Astrocyte of the spinal cord (primary cell): ENCODE measurements around the gene PDE6G.
"Not testable (repeated sequence)": the region's sequence is repeated elsewhere in the genome, so short reads cannot be mapped to it uniquely, and the experiment has no call there.

Experiments
- DNase-seq: peaks from one replicate; pipeline ENCODE4 v3.0.0; 2011; ENCODE audit warnings: low read depth, low spot score
- H3K4me3 ChIP-seq: 2 replicates; pipeline ENCODE4 v1.5.1; 2011; ENCODE audit warnings: low read depth, mild to moderate bottlenecking, low read length, moderate library complexity
- in situ Hi-C: cut with HindIII; loops from 2 replicates; pipeline ENCODE4 v1.10.0; 2017; ENCODE audit warnings: low sequenced_read_pairs
- TF ChIP-seq, protein P1 (sequence below): IDR thresholded peaks from 2 replicates; pipeline ENCODE4 v1.5.1; 2012; ENCODE audit warnings: low read depth, mild to moderate bottlenecking, low read length, inconsistent platforms

The PDE6G gene

DNA sequence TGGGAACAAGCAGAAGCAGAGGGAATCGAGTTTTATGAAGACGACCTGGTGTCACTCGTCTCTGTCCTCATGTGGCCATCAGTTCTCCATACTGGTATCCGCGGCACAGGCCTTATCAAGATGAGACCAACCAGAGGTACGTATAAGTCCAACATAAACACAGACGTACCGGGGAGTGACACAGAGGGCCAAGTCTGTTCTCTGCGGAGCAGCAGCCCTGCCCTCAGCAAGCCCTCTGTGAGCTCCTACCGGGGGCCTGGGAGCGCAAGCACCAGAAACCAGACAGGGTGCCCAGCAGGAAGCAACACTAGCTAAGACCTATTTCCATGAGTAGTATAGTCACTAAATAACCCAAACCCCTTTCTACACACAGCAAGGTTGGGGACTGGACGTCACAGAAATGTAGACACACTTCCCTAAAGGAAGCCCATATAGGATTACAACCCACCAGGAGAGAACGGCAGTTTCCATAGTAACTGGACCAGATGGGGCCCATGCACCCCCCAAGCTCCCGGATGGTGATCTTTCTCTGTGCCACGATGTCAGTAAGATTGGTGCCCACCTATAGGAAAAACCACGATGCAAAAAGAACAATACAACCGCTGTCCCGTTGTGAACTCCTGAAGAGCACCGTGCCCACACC, 26.3 kb upstream of the PDE6G start:
- peak overlapping the region; percentile 94 for H3K4me3 ChIP-seq
- DNase-seq, result peak; percentile 16
- TF ChIP-seq, protein P1, sequence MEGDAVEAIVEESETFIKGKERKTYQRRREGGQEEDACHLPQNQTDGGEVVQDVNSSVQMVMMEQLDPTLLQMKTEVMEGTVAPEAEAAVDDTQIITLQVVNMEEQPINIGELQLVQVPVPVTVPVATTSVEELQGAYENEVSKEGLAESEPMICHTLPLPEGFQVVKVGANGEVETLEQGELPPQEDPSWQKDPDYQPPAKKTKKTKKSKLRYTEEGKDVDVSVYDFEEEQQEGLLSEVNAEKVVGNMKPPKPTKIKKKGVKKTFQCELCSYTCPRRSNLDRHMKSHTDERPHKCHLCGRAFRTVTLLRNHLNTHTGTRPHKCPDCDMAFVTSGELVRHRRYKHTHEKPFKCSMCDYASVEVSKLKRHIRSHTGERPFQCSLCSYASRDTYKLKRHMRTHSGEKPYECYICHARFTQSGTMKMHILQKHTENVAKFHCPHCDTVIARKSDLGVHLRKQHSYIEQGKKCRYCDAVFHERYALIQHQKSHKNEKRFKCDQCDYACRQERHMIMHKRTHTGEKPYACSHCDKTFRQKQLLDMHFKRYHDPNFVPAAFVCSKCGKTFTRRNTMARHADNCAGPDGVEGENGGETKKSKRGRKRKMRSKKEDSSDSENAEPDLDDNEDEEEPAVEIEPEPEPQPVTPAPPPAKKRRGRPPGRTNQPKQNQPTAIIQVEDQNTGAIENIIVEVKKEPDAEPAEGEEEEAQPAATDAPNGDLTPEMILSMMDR, result no peak
- in situ Hi-C loops, result no loop called here

DNA sequence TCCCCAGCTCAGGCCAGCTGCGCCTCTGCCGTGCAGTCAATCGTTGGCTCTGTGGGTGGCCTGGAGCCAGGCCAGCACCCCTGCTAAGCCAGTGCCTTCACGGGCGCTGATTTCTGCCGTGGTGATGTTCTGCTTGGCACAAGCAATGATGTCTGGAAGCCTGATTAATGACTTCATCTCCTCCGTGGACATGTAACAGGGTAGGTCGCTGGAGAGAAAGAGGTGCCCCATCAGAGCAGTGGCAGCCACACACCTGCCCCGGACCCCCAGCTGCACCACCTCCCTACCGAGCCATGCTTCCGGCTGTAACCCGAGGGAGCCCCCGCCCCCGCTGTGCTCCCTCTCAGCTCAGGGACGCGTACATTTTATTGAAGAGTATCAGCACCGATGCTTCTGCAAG, 25.3 kb upstream of the PDE6G start:
- TF ChIP-seq, protein P1, result no peak
- no peak overlapping the region for H3K4me3 ChIP-seq
- in situ Hi-C loops, result no loop called here
- DNase-seq, result no peak

DNA sequence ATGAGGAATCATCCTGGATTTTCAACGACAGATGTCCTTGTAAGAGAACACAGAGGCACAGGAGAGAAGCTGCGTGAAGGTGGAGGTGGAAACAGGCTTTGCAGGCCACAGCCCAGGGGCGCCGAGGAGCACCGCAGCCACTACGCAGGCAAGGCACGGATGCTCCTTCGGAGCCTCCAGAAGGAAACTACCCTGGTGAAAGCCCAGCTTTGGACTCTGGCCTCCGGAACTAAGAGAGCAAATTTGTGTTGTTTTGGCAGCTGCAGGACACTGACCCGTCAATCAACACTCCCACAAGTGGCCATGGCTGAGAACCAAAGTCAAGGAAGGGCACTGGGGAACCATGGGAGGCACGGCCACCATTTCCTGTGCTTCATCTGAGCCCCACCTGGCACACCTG, 23.8 kb upstream of the PDE6G start:
- H3K4me3 ChIP-seq, result no peak overlapping the region
- no peak for DNase-seq
- in situ Hi-C loops, result no loop called here
- TF ChIP-seq, protein P1, result no peak

DNA sequence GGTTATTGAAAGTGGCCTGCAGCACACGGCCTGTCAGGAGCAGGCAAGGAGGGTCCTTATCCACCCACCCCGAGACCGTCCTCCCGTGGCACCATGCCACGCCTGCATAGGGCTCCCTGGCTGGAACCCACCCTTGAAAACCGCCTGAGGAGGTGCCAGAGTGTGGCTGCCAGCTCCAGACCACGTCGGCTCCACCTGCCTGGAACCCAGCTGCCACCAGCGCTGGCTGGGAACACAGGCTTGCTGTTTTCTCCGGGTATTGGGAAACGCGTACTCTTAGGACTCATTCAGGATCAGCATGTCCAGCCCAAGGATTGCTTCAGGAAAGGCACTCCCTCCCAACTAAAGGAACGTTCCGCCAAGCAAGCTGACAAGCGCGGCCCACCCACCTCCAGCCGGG, 20.6 kb upstream of the PDE6G start:
- TF ChIP-seq, protein P1, result no peak
- H3K4me3 ChIP-seq, result no peak overlapping the region
- no peak for DNase-seq
- in situ Hi-C loops, result no loop called here

DNA sequence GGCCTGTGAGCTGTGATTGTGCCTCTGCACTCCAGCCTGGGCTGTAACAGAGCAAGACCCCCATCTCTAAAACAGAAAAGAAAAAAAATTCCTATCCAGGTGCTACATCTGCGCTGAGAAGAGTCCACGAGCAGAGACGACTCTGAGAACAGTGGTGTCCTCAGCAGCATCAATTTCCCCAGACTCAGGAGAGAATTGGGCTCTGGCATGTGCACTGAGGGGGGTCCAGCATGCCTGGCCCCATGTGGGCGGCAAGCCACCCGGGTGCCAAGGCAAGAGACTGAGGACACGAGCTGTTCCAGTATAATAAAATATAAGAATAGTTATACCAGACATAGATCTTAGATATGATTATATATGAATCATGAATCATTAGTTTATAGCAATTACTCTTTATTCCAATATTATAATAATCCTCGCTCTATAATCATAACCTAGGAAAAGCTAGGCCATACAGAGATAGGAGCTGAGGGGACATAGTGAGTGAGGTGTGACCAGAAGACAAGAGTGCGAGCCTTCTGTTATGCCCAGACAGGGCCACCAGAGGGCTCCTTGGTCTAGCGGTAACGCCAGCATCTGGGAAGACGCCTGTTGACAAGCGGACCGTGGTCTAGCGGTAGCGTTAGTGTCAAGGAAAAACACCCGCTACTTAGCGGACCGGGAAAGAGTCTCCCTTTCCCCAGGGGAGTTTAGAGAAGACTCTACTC, 19.3 kb upstream of the PDE6G start:
- DNase-seq, result peak; percentile 14
- TF ChIP-seq, protein P1, result peak; percentile 55
- H3K4me3 ChIP-seq, in situ Hi-C loops: not testable (repeated sequence)

DNA sequence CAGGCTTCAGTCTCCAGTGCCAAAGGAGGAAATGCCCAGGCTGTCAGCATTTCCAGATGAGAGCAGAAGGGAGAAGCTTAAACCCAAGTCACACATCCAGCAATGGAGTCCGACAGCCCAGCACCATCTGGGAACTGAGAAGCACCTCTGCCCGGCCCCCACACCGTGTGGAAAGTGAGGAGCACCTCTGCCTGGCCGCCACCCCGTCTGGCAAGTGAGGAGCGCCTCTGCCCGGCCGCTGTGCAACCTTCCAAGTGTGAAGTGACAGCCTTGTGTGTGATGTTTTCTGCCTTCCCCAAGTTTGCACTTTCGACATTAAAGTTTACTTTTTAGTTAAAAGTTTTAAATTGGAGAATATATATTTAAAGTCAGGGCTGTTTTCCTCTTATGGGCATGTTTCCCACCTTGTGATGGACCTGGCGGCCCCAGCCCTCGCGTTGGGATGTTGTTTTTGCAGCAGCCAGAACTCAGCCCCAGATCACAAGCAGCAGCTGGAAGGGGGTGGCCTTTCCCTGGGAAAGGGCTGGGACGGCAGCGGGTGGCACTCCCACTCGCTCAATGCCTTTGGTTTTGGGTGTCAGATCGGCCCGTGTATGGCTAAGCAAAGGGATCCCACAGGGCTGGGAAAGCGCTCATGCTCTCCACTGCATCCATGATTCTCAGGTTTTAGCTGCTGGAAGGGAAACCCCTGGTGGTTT, 17.4 kb upstream of the PDE6G start:
- TF ChIP-seq, protein P1, result no peak
- in situ Hi-C loops, result no loop called here
- no peak for DNase-seq
- H3K4me3 ChIP-seq, result no peak overlapping the region
